Left lung (tissue), 10 donors: ENCODE measurements around the gene NFATC1. TPM values are rescaled to one million over a fixed set of nuclear protein-coding genes. Genes with fewer than 3 reads are reported as not detected.

Source experiments
- ATAC-seq: fragments of 200-7000 bp; cut with Tn5 transposase; one replicate; pipeline ENCODE4 v1.9.1; 2020; ENCODE audit warnings: moderate library complexity
- DNase-seq, 4 donors: peaks; one replicate each; pipeline ENCODE4 v3.0.0-alpha.2; 2013 to 2020
- H3K27ac ChIP-seq, 2 donors: fragments of 200-600 bp; sonication (generic) in 1 of 2; one replicate each; pipeline versions ENCODE4 v1.5.0 to v1.8.0; 2020 to 2021
- H3K27me3 ChIP-seq, 2 donors: fragments of 200-600 bp; sonication (generic) in 1 of 2; one replicate each; pipeline versions ENCODE4 v1.5.0 to v1.8.0; 2020 to 2021
- H3K36me3 ChIP-seq, 2 donors: fragments of 200-600 bp; sonication (generic) in 1 of 2; one replicate each; pipeline versions ENCODE4 v1.5.0 to v1.8.0; 2020 to 2021
- H3K4me1 ChIP-seq, 2 donors: fragments of 200-600 bp; one replicate each; pipeline ENCODE4 v1.8.0; 2021
- H3K4me3 ChIP-seq, 2 donors: fragments of 200-600 bp; sonication (generic) in 1 of 2; one replicate each; pipeline versions ENCODE4 v1.5.0 to v1.8.0; 2020 to 2021; ENCODE audit warnings: mild to moderate bottlenecking in 1 of 2
- H3K9me3 ChIP-seq, 2 donors: fragments of 200-600 bp; sonication (generic) in 1 of 2; one replicate each; pipeline versions ENCODE4 v1.5.0 to v1.8.0; 2020 to 2021
- intact Hi-C, 2 donors: fragments of 100-400 bp; cut with DNase I; formaldehyde crosslinking; loops; one replicate each; pipeline versions ENCODE4 v1.11.2 to v1.14.2; 2022
- polyA plus RNA-seq, 6 donors: library from polyadenylated mRNA; unstranded; fragments of 120-200 nt; gene quantifications; one replicate each; pipeline ENCODE4 v1.2.1, GENCODE V29; 2013; ENCODE audit not compliant: insufficient read length in 6 of 6
- total RNA-seq, 2 donors: library from RNA; stranded (reverse); fragmentation: NEBNext Ultra II Directional; extraction: Animal tissue kit (Norgen Biotek cat#: 25700); gene quantifications; one replicate each; pipeline ENCODE4 v1.2.1, GENCODE V29; 2021
- TF ChIP-seq, protein P1 (sequence below), 2 donors: fragments of 200-600 bp; sonication (generic) in 1 of 2; IDR thresholded peaks; one replicate each; pipeline versions ENCODE4 v1.5.0 to v1.8.0; 2021; ENCODE audit warnings: antibody characterized with exemption in 2 of 2
- donor health status: DM: no; HTN: yes; CAD: no.
- donor health status: DM: no; HTN: no; CAD: no.

The NFATC1 gene
- total and polyA plus RNA-seq, 8 donors = 6.5 to 17.1 (median 8.0) TPM

- intact Hi-C loops = no loop called here
- H3K27me3 ChIP-seq = no peaks in the 10 kb centered on the region
- peaks cover 0 to 33% of the 10 kb centered on the region in 2 donors for H3K36me3 ChIP-seq
- peak in 3 of 4 donors; percentile 25 to 64 (median 25) for DNase-seq
- TF ChIP-seq, protein P1, sequence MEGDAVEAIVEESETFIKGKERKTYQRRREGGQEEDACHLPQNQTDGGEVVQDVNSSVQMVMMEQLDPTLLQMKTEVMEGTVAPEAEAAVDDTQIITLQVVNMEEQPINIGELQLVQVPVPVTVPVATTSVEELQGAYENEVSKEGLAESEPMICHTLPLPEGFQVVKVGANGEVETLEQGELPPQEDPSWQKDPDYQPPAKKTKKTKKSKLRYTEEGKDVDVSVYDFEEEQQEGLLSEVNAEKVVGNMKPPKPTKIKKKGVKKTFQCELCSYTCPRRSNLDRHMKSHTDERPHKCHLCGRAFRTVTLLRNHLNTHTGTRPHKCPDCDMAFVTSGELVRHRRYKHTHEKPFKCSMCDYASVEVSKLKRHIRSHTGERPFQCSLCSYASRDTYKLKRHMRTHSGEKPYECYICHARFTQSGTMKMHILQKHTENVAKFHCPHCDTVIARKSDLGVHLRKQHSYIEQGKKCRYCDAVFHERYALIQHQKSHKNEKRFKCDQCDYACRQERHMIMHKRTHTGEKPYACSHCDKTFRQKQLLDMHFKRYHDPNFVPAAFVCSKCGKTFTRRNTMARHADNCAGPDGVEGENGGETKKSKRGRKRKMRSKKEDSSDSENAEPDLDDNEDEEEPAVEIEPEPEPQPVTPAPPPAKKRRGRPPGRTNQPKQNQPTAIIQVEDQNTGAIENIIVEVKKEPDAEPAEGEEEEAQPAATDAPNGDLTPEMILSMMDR (IDR thresholded peaks at IDR 0.05) = no peak
- ATAC-seq = no peak
- no peaks in the 10 kb centered on the region for H3K4me1 ChIP-seq
- H3K27ac ChIP-seq = no peak overlapping the region
- H3K4me3 ChIP-seq = no peak overlapping the region
- peaks cover 0 to under 1% of the 10 kb centered on the region in 2 donors for H3K9me3 ChIP-seq
These were observed 92.1 kb downstream of the NFATC1 start for GRCh38 chr18:79487801-79488201.

DNA sequence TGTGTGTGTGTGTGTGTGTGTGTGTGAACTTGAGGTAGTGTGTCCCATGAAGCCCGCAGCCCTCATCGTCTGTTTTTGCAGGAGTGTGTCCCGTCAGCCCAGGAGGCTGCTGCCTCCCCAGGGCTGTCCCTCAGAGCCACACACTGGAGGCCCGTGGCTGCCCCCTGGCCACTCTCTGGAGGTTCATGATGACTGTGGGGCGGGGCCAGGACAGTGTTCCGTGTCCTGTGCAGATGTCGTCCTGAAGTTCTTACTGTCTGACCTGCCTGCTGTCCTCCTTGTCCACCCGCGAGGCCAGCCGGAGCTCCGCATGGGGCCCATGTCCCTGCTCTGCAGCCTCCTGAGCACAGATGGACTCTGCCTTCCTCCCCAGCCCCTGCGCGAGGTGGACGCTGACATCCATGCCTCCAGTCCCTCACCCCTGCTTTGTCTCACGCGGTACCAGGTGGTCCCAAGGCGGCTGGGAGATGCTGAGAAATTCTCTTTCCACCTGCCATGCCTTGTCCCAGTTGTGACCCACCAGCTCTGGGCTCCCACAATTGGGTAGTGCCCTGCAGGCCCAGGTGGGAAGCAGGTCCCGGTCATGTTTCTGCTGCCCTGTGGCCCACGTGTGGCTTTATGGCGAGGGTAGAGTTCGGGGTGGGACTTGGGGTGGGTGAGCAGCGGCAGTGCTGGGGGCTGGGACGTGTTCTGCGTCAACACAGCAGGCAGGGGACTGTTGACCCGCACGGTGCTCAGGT is 92.8 kb downstream of the NFATC1 start:
- peak in 2 of 4 donors; percentile 26 to 71 for DNase-seq
- H3K27ac ChIP-seq = no peak overlapping the region

GRCh38 chr18:79489051-79489898 is 93.5 kb downstream of the NFATC1 start:
- DNase-seq = peak in 2 of 4 donors; percentile 24 to 64
- H3K4me1 ChIP-seq = no peaks in the 10 kb centered on the region
- H3K27ac ChIP-seq = no peak overlapping the region
- ATAC-seq = no peak
- TF ChIP-seq, protein P1 (IDR thresholded peaks at IDR 0.05) = no peak
- no peak overlapping the region for H3K4me3 ChIP-seq
- H3K36me3 ChIP-seq = peaks cover 0 to 45% of the 10 kb centered on the region in 2 donors
- intact Hi-C loops = no loop called here
- no peaks in the 10 kb centered on the region for H3K27me3 ChIP-seq
- H3K9me3 ChIP-seq = peaks cover 0 to 12% of the 10 kb centered on the region in 2 donors

More for the DNA sequence above, 92.8 kb downstream of the NFATC1 start:
- Histone ChIP-seq H3K36me3 (peaks cover 0 to 39% of the 10 kb centered on the region in 2 donors), H3K27me3 (no peaks in the 10 kb centered on the region), H3K9me3 (peaks cover 0 to 7% of the 10 kb centered on the region in 2 donors), H3K4me1 (no peaks in the 10 kb centered on the region), H3K4me3 (no peak overlapping the region)
- intact Hi-C loops = no loop called here
- ATAC-seq = no peak
- TF ChIP-seq, protein P1 (IDR thresholded peaks at IDR 0.05) = no peak

GRCh38 chr18:79489899-79490625 is 94.3 kb downstream of the NFATC1 start:
- Histone ChIP-seq H3K9me3 (peaks cover 0 to 12% of the 10 kb centered on the region in 2 donors), H3K4me3 (no peak overlapping the region), H3K27ac (no peak overlapping the region), H3K27me3 (no peaks in the 10 kb centered on the region), H3K36me3 (peaks cover 0 to 45% of the 10 kb centered on the region in 2 donors), H3K4me1 (no peaks in the 10 kb centered on the region)
- ATAC-seq = no peak
- intact Hi-C loops = no loop called here
- TF ChIP-seq, protein P1 (IDR thresholded peaks at IDR 0.05) = no peak
- peak in 1 of 4 donors; percentile 27 for DNase-seq
